H7 (cell line): Measurements from ENCODE around the gene SGIP1. TPM values are rescaled to one million over a fixed set of nuclear protein-coding genes. Genes with fewer than 3 reads are reported as not detected.

Experiments
- DNase-seq: peaks from one replicate; pipeline ENCODE4 v3.0.0; 2012
- H3K27me3 ChIP-seq: 2 replicates; pipeline ENCODE4 v1.6.0; 2011; ENCODE audit warnings: mild to moderate bottlenecking, low read length; ENCODE audit not compliant: control insufficient read depth, insufficient read depth
- H3K36me3 ChIP-seq: replicated peaks from 2 replicates; pipeline ENCODE4 v1.5.1; 2011; ENCODE audit warnings: low read length; ENCODE audit not compliant: control insufficient read depth, insufficient read depth
- H3K4me3 ChIP-seq: 2 replicates; pipeline ENCODE4 v1.5.1; 2011; ENCODE audit warnings: low read depth, mild to moderate bottlenecking, control low read depth, low read length, moderate library complexity; ENCODE audit not compliant: insufficient read depth
- total RNA-seq: library from RNA; depleted of rRNA; stranded (reverse); fragments of >200 nt; shearing (Covaris generic); gene quantifications from 2 replicates; pipeline ENCODE4 v1.2.3, GENCODE V29; 2014

Gene SGIP1
- total RNA-seq, 1 experiment from 2014 or later, result 0.14 TPM

GRCh38 chr1:66682106-66682505 is 148.2 kb downstream of the SGIP1 start:
- no peak overlapping the region for H3K4me3 ChIP-seq

GRCh38 chr1:66684353-66684752 is 150.4 kb downstream of the SGIP1 start:
- no peaks in the 10 kb centered on the region for H3K36me3 ChIP-seq
- no peaks in the 10 kb centered on the region for H3K27me3 ChIP-seq
- no peak overlapping the region for H3K4me3 ChIP-seq
- no peak for DNase-seq

More at GRCh38 chr1:66682106-66682505, 148.2 kb downstream of the SGIP1 start:
- DNase-seq, result no peak
- Histone ChIP-seq H3K27me3 (no peaks in the 10 kb centered on the region), H3K36me3 (no peaks in the 10 kb centered on the region)

GRCh38 chr1:66685265-66685664 is 151.3 kb downstream of the SGIP1 start:
- no peak for DNase-seq

GRCh38 chr1:66685670-66686069 is 151.7 kb downstream of the SGIP1 start:
- no peak for DNase-seq
- no peaks in the 10 kb centered on the region for H3K36me3 ChIP-seq
- H3K27me3 ChIP-seq, result no peaks in the 10 kb centered on the region
- H3K4me3 ChIP-seq, result no peak overlapping the region

More at GRCh38 chr1:66685265-66685664, 151.3 kb downstream of the SGIP1 start:
- Histone ChIP-seq H3K36me3 (no peaks in the 10 kb centered on the region), H3K4me3 (no peak overlapping the region), H3K27me3 (no peaks in the 10 kb centered on the region)

GRCh38 chr1:66686406-66686805 is 152.5 kb downstream of the SGIP1 start:
- Histone ChIP-seq H3K36me3 (no peaks in the 10 kb centered on the region), H3K4me3 (no peak overlapping the region), H3K27me3 (no peaks in the 10 kb centered on the region)
- no peak for DNase-seq

GRCh38 chr1:66687358-66687757 is 153.4 kb downstream of the SGIP1 start:
- Histone ChIP-seq H3K36me3 (no peaks in the 10 kb centered on the region), H3K27me3 (no peaks in the 10 kb centered on the region), H3K4me3 (no peak overlapping the region)
- DNase-seq, result no peak

- no peak for DNase-seq
- no peaks in the 10 kb centered on the region for H3K36me3 ChIP-seq
- H3K27me3 ChIP-seq, result no peaks in the 10 kb centered on the region
Observed at GRCh38 chr1:66690666-66691381, 156.9 kb downstream of the SGIP1 start.

GRCh38 chr1:66692681-66693080 is 158.7 kb downstream of the SGIP1 start:
- Histone ChIP-seq H3K36me3 (no peaks in the 10 kb centered on the region), H3K27me3 (no peaks in the 10 kb centered on the region), H3K4me3 (no peak overlapping the region)
- no peak for DNase-seq

More at GRCh38 chr1:66690666-66691381, 156.9 kb downstream of the SGIP1 start:
- no peak overlapping the region for H3K4me3 ChIP-seq

- Histone ChIP-seq H3K27me3 (no peaks in the 10 kb centered on the region), H3K4me3 (no peak overlapping the region), H3K36me3 (no peaks in the 10 kb centered on the region)
- no peak for DNase-seq
Observed at GRCh38 chr1:66693856-66694255, 159.9 kb downstream of the SGIP1 start.

- no peak overlapping the region for H3K4me3 ChIP-seq
- DNase-seq, result no peak
- no peaks in the 10 kb centered on the region for H3K27me3 ChIP-seq
- no peaks in the 10 kb centered on the region for H3K36me3 ChIP-seq
Observed at GRCh38 chr1:66695116-66695515, 161.2 kb downstream of the SGIP1 start.

- DNase-seq, result no peak
- Histone ChIP-seq H3K4me3 (no peak overlapping the region), H3K36me3 (no peaks in the 10 kb centered on the region), H3K27me3 (no peaks in the 10 kb centered on the region)
Observed at GRCh38 chr1:66696771-66697170, 162.8 kb downstream of the SGIP1 start.

GRCh38 chr1:66699213-66699612 is 165.3 kb downstream of the SGIP1 start:
- H3K36me3 ChIP-seq, result no peaks in the 10 kb centered on the region
- no peak overlapping the region for H3K4me3 ChIP-seq
- no peaks in the 10 kb centered on the region for H3K27me3 ChIP-seq
- DNase-seq, result no peak

GRCh38 chr1:66704177-66704875 is 170.4 kb downstream of the SGIP1 start:
- no peak for DNase-seq
- Histone ChIP-seq H3K36me3 (no peaks in the 10 kb centered on the region), H3K4me3 (no peak overlapping the region), H3K27me3 (no peaks in the 10 kb centered on the region)

GRCh38 chr1:66705110-66705509 is 171.2 kb downstream of the SGIP1 start:
- no peak for DNase-seq
- no peaks in the 10 kb centered on the region for H3K27me3 ChIP-seq
- H3K36me3 ChIP-seq, result no peaks in the 10 kb centered on the region
- no peak overlapping the region for H3K4me3 ChIP-seq

- no peak overlapping the region for H3K4me3 ChIP-seq
- no peaks in the 10 kb centered on the region for H3K27me3 ChIP-seq
- H3K36me3 ChIP-seq, result no peaks in the 10 kb centered on the region
- DNase-seq, result no peak
Observed at GRCh38 chr1:66711420-66711819, 177.5 kb downstream of the SGIP1 start.
